BLaER1 treated with 17β-estradiol and CSF1 and Interleukin-3, amounts not matched to agents 10 nM and 100 nM (cell line): Measurements from ENCODE around the gene HOXD4.

ENCODE experiments used
- H3K27ac ChIP-seq, 11 experiments: shearing (Covaris generic); formaldehyde crosslinking; 2 replicates each; pipeline ENCODE4 v1.8.1; 2022
- H3K27me3 ChIP-seq, 11 experiments: shearing (Covaris generic); formaldehyde crosslinking; 2 replicates each; pipeline ENCODE4 v1.8.1; 2022
- H3K36me3 ChIP-seq, 11 experiments: shearing (Covaris generic); formaldehyde crosslinking; 2 replicates each; pipeline ENCODE4 v1.8.1; 2022
- H3K4me1 ChIP-seq, 10 experiments: shearing (Covaris generic); formaldehyde crosslinking; 2 replicates each; pipeline ENCODE4 v1.8.1; 2022
- H3K4me2 ChIP-seq, 11 experiments: shearing (Covaris generic); formaldehyde crosslinking; 2 replicates each; pipeline ENCODE4 v1.8.1; 2022
- H3K4me3 ChIP-seq, 10 experiments: shearing (Covaris generic); formaldehyde crosslinking; 2 replicates each; pipeline ENCODE4 v1.8.1; 2022
- H3K9ac ChIP-seq, 11 experiments: shearing (Covaris generic); formaldehyde crosslinking; 2 replicates each; pipeline ENCODE4 v1.8.1; 2022
- H3K9me3 ChIP-seq, 11 experiments: shearing (Covaris generic); formaldehyde crosslinking; replicated peaks in 1 of 11; 2 replicates each; pipeline ENCODE4 v1.8.1; 2022
- H4K20me1 ChIP-seq, 11 experiments: shearing (Covaris generic); formaldehyde crosslinking; 2 replicates each; pipeline ENCODE4 v1.8.1; 2022
- Cebpa-rat ChIP-seq, 11 experiments: shearing (Covaris generic); IDR thresholded peaks; 2 replicates each; pipeline ENCODE4 v1.8.1; 2022

Gene HOXD4

GRCh38 chr2:176105730-176106580, 45.4 kb upstream of the HOXD4 start:
- no peak overlapping the region for H3K4me2 ChIP-seq

GRCh38 chr2:176106581-176107539, 44.5 kb upstream of the HOXD4 start, which contains the start of gene HOXD11:
Gene HOXD11, plus strand, starts transcription at chr2:176107280. Its CDS starts 76 bp downstream, at chr2:176107356.
- H3K27me3 ChIP-seq, result peaks cover 92 to 99% (median 97%) of the 10 kb centered on the region in 11 experiments
- H3K27ac ChIP-seq, result no peak within 1 kb of the TSS
- H3K4me2 ChIP-seq, result no peak within 1 kb of the TSS
- H3K4me3 ChIP-seq, result no peak within 1 kb of the TSS; a peak in 1 of 20 replicates
- H3K9me3 ChIP-seq, result peaks cover 45 to 70% (median 54%) of the 10 kb centered on the region in 11 experiments
- H4K20me1 ChIP-seq, result peaks cover 0 to 47% (median 12%) of the 10 kb centered on the region in 11 experiments; a peak in 14 of 22 replicates
- no peaks in the 10 kb centered on the region for H3K36me3 ChIP-seq
- no peak within 1 kb of the TSS for H3K9ac ChIP-seq
- TF ChIP-seq Cebpa-rat (IDR thresholded peaks at IDR 0.05), result no peak
- H3K4me1 ChIP-seq, result no peaks in the 10 kb centered on the region

More at GRCh38 chr2:176105730-176106580, 45.4 kb upstream of the HOXD4 start:
- H3K4me1 ChIP-seq, result no peaks in the 10 kb centered on the region
- peaks cover 45 to 73% (median 54%) of the 10 kb centered on the region in 11 experiments for H3K9me3 ChIP-seq
- no peak for TF ChIP-seq Cebpa-rat (IDR thresholded peaks at IDR 0.05)
- H3K4me3 ChIP-seq, result 0 out of 20 replicates have a peak overlapping the region, but pooled peaks of 2 of the 10 experiments have one; percentile 3 to 20
- no peak overlapping the region for H3K9ac ChIP-seq
- H3K27me3 ChIP-seq, result peaks cover 92 to 99% (median 97%) of the 10 kb centered on the region in 11 experiments
- no peak overlapping the region for H3K27ac ChIP-seq
- H4K20me1 ChIP-seq, result peaks cover 0 to 47% (median 11%) of the 10 kb centered on the region in 11 experiments; a peak in 10 of 22 replicates
- H3K36me3 ChIP-seq, result no peaks in the 10 kb centered on the region

DNA sequence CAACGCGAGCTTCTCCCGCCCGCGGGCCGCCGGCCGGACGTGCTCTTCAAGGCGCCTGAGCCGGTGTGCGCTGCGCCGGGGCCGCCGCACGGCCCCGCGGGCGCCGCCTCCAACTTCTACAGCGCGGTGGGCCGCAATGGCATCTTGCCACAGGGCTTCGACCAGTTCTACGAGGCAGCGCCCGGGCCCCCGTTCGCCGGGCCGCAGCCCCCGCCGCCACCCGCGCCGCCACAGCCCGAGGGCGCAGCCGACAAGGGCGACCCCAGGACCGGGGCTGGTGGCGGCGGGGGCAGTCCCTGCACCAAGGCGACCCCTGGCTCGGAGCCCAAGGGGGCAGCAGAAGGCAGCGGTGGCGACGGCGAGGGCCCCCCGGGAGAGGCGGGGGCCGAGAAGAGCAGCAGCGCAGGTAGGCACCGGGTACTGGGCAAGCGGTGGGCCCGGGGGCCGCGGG, 43.6 kb upstream of the HOXD4 start:
- no peak overlapping the region for H3K9ac ChIP-seq
- H3K4me2 ChIP-seq, result no peak overlapping the region
- no peak overlapping the region for H3K27ac ChIP-seq
- H3K27me3 ChIP-seq, result peaks cover 92 to 99% (median 97%) of the 10 kb centered on the region in 11 experiments
- H3K36me3 ChIP-seq, result no peaks in the 10 kb centered on the region
- H3K4me3 ChIP-seq, result no peak overlapping the region
- TF ChIP-seq Cebpa-rat (IDR thresholded peaks at IDR 0.05), result no peak
- no peaks in the 10 kb centered on the region for H3K4me1 ChIP-seq
- H3K9me3 ChIP-seq, result peaks cover 53 to 71% (median 58%) of the 10 kb centered on the region in 11 experiments
- peaks cover 0 to 47% (median 18%) of the 10 kb centered on the region in 11 experiments; a peak in 16 of 22 replicates for H4K20me1 ChIP-seq

DNA sequence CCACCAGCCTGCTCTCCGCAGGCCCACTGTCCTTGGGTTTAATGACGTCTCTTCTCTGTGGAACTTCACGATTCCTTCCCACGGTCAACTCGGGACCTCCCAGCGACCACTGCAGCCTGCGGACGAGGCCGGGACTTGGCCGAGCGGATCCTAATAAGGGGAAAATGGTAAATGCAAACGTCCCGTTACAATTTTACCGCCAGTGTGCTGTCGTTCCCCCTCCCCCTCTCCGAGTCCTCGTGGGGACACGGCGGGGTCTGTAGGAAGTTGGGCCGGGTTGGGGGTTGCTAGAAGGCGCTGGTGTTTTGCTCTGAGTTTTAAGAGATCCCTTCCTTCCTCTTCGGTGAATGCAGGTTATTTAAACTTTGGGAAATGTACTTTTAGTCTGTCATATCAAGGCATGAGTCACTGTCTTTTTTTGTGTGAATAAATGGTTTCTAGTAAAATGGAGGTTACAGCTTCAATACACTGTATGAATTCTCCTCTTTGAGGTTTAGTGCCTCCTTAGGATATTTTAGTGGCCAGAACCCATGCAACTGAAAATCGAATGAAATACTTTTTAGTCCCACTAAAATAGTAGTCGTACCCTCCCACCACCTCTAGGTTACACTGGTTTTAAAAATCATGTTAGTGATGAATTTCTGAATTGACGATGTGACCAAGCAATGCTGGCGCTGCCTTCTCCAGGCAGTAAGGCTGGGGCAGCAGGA, 42.0 kb upstream of the HOXD4 start:
- Histone ChIP-seq H3K4me2 (no peak overlapping the region), H3K36me3 (no peaks in the 10 kb centered on the region), H3K9ac (no peak overlapping the region), H3K4me1 (no peaks in the 10 kb centered on the region), H4K20me1 (peaks cover 0 to 52% (median 28%) of the 10 kb centered on the region in 11 experiments; a peak in 17 of 22 replicates), H3K27ac (no peak overlapping the region), H3K9me3 (peaks cover 47 to 70% (median 53%) of the 10 kb centered on the region in 11 experiments), H3K27me3 (peaks cover 92 to 99% (median 97%) of the 10 kb centered on the region in 11 experiments), H3K4me3 (no peak overlapping the region)
- no peak for TF ChIP-seq Cebpa-rat (IDR thresholded peaks at IDR 0.05)

DNA sequence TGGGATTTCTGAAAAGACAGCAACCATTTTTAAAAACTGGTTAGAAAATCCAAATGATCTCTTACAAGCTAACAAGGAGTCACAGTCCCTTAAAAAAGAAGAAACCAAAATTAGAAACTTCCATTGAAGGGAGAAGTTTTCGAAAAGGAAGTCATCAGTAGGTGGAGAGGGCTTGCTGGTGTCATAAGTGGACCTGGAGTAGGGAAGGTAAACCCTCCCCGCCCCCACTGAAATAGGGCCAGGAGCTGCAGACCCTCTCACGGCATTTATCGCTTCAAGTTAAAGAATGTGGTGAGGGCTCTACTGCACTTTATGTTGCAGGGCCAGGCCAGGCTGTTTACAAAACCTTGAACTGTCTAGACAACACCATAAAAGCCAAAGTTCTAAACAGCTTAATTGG, 41.4 kb upstream of the HOXD4 start:
- peaks cover 92 to 99% (median 97%) of the 10 kb centered on the region in 11 experiments for H3K27me3 ChIP-seq
- H3K4me2 ChIP-seq, result no peak overlapping the region
- no peak overlapping the region for H3K9ac ChIP-seq
- H3K4me1 ChIP-seq, result no peaks in the 10 kb centered on the region
- peaks cover 41 to 70% (median 51%) of the 10 kb centered on the region in 11 experiments for H3K9me3 ChIP-seq
- no peak overlapping the region for H3K27ac ChIP-seq
- no peak overlapping the region for H3K4me3 ChIP-seq
- H4K20me1 ChIP-seq, result peaks cover 0 to 53% (median 34%) of the 10 kb centered on the region in 11 experiments; a peak in 17 of 22 replicates
- H3K36me3 ChIP-seq, result no peaks in the 10 kb centered on the region
- no peak for TF ChIP-seq Cebpa-rat (IDR thresholded peaks at IDR 0.05)

GRCh38 chr2:176110415-176111308, 40.7 kb upstream of the HOXD4 start:
- Histone ChIP-seq H3K27me3 (peaks cover 92 to 99% (median 97%) of the 10 kb centered on the region in 11 experiments), H3K9me3 (peaks cover 34 to 66% (median 48%) of the 10 kb centered on the region in 11 experiments), H3K4me2 (no peak overlapping the region), H3K4me1 (no peaks in the 10 kb centered on the region), H3K4me3 (no peak overlapping the region), H3K27ac (no peak overlapping the region), H3K36me3 (no peaks in the 10 kb centered on the region), H4K20me1 (peaks cover 0 to 56% (median 34%) of the 10 kb centered on the region in 11 experiments; a peak in 17 of 22 replicates), H3K9ac (no peak overlapping the region)
- no peak for TF ChIP-seq Cebpa-rat (IDR thresholded peaks at IDR 0.05)

DNA sequence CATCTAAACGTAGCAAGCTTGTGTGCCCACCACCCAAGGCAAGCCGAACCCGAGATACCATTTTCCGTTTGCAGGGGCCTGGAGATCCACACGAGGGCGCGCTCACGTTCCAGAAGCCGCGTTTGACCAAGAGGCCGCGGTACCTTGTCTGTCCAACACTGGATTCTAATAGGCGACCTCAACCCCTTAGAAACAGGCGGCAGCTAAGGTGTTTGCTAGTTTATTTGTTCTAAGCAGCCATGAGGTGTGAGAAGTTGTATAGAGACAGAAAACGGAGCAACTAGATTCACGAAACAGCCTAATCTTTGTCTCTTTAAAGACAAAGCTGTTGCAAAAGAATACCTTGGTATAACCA, 40.1 kb upstream of the HOXD4 start:
- Histone ChIP-seq H3K36me3 (no peaks in the 10 kb centered on the region), H3K9me3 (peaks cover 34 to 66% (median 48%) of the 10 kb centered on the region in 11 experiments), H4K20me1 (peaks cover 0 to 62% (median 33%) of the 10 kb centered on the region in 11 experiments; a peak in 17 of 22 replicates), H3K4me1 (no peaks in the 10 kb centered on the region), H3K4me3 (no peak overlapping the region), H3K27ac (no peak overlapping the region), H3K9ac (no peak overlapping the region), H3K27me3 (peaks cover 92 to 99% (median 97%) of the 10 kb centered on the region in 11 experiments), H3K4me2 (no peak overlapping the region)
- no peak for TF ChIP-seq Cebpa-rat (IDR thresholded peaks at IDR 0.05)
